Measurements from ENCODE around the gene BCORL1. TPM values are rescaled to one million over a fixed set of nuclear protein-coding genes. Genes with fewer than 3 reads are reported as not detected.

Gene BCORL1
- total and polyA plus RNA-seq, 2 of the 8 experiments (the other 6 are each of a cell fraction or from before 2014, with no cell fraction given) = 1.4 to 6.2 TPM

DNA sequence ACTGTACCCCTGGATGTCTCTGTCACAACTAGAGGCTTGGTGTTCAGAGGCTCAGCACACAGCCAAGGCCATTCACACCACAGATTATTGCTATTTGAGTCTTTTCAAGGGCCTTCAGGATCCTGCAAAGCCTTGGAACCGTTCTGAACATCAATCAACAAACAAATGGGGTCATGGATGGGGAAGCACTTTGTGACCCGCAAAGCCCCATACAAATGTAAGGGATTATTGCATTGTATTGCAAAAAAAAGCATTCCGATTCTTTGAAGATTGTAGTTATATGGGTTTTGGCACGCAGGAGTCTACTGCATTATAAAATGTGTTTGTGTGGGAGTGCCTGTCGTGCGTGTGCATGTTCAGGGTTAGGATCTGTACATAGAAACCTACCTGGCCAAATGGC lies 17.3 kb upstream of the BCORL1 start (continued):
- no peak for TF ChIP-seq ATF3 (IDR thresholded peaks at IDR 0.05; ENCODE audit: insufficient read depth, low read depth, low read length)
- no peak for TF ChIP-seq POLR2A (IDR thresholded peaks at IDR 0.05; ENCODE audit: control extremely low read depth in 1 of 2, low read depth in 2 of 2, low read length in 2 of 2)
- no peak for TF ChIP-seq ZNF274 (IDR thresholded peaks at IDR 0.05; ENCODE audit: borderline replicate concordance, extremely low read depth, low read length)
- TF ChIP-seq USF2 (IDR thresholded peaks at IDR 0.05; ENCODE audit: low read length) = no peak
- TF ChIP-seq JUN (IDR thresholded peaks at IDR 0.05; ENCODE audit: low read depth, low read length) = no peak
